NCI-H2107 (cell line): ENCODE data around the gene SLC9A9.
"Not testable (repeated sequence)": the region's sequence is repeated elsewhere in the genome, so short reads cannot be mapped to it uniquely, and the experiment has no call there.

Experiments
- DNase-seq: peaks from one replicate; lab custom pipeline; 2025; lab: John Stamatoyannopoulos, UW

Gene SLC9A9

DNA sequence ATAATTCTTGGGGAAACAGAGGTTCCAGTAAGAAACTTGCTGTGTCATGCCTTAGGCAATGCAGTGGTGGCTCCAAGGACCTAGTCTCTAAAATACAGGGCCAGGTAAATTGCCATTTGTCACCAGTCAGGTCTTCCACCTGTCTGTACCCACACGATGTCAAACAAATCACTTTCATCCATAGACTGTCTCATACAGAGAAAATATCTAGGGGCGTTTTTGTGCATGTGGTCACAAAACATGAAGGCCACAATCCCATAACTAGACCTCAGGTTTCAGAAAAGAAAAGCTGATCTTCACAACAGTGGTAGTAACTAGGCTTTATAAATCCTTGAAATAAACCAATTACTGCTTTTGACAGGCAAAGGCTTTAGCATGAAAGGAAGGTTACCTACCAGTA, 92.3 kb downstream of the SLC9A9 start:
- no peak for DNase-seq

DNA sequence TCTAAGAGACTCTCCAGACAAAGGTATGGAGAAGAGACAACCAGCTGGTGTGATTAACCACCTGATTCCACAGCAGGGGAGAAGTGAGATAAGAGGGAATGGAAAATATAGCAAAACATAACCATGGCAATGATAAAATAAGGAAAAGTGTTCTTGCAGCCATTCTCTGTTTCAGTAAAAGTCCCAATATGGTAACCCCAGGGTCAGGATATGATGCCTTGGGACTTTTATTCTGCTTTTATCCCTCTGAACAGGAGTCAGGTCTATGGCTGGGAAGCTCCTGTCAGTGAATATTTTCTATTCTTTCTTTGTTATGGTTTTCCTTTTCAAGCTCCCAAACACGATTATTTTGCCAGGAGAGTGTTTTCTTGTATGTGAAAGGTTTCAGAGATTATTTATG, 94.2 kb downstream of the SLC9A9 start:
- no peak for DNase-seq

DNA sequence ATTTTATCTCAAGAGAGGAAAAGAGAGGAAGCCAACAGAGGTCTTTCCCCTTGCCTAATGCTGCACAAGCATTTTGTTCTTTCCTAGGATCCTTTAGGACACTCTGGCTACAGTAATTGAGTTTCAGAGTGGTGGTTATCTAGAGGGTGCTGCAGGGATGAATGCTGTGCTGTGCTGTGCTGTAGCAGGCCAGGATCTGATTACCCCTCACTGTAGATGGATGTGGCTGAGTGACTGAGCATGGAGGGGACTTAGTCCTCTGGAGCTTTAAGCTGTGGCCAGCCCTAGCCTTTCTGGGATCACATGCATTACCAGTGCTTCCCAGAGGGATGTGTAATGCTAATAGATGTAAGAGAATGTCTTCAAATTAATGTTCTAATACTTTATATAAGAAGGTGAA, 94.8 kb downstream of the SLC9A9 start:
- no peak for DNase-seq

DNA sequence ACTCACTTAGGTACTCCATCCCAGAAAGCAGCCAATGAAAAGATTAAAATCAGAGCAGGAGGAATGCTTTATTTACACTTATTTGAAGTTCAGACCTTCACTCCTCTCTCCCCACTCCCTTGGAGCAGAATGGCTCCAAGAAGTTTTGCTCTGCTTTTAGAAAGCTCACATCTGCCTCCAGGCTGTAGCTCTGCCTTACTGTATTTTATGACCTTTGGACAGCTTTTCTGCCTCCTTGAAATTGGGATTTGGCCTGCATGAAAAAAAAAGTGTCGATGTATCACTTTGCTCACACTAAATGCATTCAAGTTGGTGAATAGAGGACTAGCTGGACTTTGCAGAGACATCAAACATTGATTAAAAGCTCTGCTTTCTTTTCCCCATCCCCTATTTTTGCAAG, 95.3 kb downstream of the SLC9A9 start:
- no peak for DNase-seq

DNA sequence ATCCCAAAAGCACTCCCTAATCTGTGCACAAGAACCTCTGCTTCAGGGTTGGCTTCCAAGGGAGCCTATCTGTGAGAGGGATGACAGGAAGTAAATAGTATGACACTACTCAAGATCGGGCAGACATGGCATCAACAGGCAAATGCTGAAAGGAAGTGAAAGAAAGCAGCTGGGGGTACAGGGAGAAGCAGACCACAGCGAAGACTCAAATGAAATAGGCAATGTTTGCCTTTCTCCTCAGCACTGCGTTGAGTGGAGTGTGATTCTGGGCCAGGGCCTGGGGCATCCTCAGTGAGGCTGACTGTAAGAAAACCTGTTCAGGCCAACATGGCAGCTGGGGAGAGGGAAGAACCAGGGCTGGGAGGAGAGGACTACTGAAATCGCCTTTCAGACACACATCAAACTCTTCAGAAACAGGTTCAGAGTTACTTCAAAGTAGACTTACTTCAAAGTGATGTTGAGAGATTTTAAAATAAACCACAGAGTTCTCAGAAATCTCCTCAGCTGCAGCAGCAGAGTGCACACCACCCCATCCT, 96.6 kb downstream of the SLC9A9 start:
- no peak for DNase-seq

DNA sequence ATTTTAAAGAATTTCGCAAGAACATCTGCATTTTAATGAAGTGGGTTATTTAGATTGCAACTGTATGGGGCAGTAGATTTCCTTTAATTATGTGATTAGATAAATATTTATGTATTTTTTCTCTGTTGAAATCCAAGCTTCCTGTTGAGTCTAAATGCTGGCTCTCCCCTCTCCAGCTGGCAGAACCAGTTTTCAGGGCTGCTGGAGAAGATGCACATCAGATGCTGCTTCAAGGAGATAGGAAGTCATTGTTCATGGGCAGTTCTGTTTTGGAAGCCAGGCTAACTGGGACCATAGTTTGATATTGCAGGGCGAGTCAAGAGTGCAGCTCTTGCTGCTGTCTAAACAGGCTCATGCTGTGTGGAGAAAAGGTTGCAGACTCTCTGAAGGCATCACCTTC, 97.4 kb downstream of the SLC9A9 start:
- no peak for DNase-seq

DNA sequence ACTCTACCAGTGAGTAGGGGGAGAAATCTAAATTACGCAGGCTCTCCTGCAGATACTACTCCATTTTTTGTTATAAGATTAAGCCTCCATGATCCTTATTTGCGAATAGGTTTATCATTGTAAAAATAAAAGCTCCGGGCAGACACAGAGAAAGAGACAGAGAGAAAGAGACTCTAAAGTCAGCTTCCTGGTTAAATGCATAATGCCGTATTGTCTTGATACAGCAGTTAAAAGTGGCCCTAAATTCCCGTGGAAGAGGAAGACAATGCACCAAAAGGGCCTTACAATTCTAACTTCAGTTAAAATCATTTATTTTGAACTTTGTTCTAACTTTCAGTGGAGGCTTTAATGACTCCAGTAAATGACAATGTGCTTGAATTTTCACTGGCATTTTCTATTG, 98.3 kb downstream of the SLC9A9 start:
- DNase-seq: no peak

DNA sequence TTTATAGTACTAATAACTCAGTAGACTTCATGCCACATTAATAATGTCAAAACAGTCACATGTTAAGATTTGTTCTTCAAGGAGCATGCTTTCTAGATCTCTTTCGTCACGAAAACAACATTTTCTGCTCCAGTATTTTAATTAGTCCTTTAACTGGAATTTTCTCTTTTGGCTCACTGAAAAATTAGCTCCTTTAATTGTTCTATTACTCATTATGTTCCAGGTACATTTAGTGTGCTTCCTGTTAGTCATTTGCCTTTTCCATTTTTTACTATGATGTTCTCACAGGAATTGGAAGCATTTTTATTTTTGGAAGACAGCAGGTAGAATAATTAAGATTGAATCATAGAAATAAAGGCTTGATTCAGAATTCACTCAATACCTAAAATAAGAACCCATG, 111.2 kb downstream of the SLC9A9 start:
- DNase-seq: no peak

DNA sequence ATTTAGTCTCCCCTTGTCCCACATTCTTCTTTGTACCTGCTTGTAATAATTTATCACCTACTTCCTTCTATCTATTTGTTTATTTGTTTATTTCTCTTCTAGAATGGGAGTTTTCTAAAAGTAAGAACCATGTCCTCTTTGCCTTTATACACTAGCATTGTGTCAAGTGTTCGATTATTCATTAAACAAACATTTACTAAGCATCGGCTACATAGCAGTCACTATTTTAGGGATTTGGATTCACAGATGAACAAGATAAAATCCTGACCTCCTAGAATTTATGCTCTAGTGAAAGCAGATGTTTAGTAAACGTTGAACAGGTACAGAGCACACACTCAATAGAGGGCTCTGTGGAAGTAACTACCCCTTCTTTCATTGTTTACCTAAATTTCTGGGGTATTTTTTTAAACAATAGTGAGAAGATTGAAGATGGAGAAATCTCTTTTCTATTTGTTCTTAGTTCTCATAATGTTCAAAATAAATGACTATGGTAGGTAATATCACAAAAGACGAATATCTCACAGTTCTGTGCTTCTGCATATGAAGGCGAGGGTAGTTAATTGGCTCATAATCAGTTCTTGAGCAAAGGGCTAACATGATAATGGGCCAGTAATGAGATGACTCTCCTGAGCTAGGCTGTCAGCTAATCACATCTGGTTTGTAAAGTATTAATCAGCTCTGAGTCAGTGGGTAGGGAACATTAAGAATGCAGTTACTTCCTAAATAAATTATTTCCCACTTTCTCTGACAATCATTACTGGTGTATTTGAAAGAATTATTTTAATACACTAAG, 111.9 kb downstream of the SLC9A9 start:
- DNase-seq: no peak

DNA sequence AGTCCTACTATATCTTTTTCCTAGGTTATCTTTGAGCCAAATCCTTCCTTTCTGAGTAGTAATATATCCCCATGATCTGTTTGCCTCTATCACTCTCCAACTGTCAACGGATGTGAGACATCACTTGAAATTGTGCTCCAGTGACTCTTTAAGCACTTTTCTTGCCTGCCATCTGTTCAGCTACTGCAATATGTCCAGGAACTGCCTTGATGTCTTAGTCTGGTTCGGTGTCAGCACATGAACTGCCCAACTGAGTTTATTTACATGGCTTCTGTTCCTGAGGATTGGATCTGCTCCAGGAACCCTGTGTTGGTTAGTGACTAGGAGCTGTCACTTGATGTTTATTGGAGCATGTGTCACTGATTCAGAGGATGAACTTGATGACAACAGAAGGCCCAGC, 116.5 kb downstream of the SLC9A9 start:
- DNase-seq: no peak

DNA sequence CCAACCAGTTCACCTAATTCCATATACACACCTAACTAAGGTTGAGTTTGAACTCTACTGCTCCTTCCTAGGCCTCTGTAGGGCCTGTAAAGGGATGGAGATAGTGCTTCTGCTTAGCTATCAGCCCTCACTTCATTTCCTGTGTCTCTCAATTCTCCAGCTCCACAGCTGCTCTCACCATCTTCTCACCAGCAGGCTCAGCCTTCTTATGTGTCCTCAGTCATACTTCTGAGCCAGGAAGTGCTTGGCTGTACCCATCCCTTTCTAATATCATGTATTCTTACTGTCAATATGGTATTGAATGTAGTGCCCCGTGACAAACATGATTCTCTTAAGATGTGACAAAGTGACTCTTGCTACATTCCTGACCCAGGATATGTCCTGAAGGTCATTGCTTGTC, 116.9 kb downstream of the SLC9A9 start:
- DNase-seq: no peak

DNA sequence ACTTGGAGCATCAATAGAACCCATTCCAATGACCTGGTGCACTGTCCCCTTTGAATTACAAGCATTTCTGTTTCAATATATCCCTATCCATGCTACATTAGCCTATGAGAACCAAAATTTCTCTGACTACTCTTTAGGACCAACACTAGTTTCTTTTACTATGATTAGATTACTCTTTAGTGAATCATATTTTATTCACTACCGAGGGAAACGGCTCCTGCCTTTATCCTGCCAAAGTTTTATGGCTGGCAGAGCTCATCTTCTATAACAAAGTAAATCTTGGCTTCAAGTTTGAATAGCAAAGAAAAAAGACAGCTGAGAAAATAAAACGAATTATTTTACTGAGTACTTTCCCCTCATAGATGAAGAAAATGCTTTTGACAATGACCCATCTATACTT, 120.9 kb downstream of the SLC9A9 start:
- DNase-seq: no peak

DNA sequence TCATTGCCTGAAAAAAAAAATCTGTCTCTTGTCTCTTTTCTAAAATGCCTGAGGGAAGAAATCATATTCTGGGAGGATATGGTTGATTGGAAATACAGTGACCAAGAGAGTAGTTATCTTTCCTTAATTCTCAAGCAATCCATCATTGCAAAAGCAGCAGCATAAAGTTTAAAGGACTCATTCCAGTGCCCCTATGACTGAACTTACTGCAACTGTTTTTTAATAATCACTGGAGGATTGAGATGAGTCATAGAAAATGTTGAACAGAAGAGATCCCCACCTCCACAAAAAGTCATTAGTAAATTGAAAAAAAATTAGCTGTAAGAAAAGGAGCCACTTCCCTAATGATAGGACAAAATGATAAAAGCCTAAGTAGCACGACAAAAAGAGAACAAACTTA, 121.5 kb downstream of the SLC9A9 start:
- no peak for DNase-seq

DNA sequence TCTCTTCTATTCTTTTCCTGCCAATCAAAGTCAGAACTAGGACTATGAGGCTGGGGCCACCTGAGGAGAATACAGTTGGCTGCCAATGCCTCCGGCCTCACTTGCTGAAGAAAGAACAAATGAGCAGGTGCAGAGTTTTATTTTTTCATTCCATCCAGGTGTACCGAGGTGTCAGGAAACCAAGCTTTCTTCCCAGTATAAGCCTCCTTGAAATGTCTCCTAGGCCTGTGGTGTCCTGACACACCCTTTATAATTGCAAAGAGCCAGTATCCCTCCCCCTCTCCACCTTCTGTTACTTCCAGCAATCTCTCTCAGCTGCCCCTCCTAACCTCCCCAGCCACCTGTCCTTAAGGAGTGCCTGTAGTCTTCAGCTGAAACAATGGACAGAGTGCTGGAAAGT, 127.9 kb downstream of the SLC9A9 start:
- no peak for DNase-seq

DNA sequence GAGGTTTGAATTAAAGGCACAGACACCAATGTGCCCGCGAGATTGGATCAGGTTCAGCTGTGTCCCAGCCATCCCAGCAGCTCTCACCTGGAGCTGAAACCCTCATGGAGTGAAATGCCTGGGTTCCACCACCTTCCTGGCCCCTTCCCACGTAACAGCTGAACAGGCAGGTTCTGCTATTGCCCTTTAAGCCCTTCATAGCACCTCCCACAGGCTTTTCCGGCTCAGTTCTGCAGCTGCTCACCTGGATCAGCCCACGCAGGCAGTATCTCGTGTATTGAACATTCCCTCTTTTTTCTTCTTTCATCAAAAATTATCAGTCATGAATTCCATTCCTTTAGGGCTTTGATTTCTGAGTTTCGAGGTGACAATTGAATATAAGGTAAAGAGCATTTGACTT, 129.8 kb downstream of the SLC9A9 start:
- DNase-seq: no peak

DNA sequence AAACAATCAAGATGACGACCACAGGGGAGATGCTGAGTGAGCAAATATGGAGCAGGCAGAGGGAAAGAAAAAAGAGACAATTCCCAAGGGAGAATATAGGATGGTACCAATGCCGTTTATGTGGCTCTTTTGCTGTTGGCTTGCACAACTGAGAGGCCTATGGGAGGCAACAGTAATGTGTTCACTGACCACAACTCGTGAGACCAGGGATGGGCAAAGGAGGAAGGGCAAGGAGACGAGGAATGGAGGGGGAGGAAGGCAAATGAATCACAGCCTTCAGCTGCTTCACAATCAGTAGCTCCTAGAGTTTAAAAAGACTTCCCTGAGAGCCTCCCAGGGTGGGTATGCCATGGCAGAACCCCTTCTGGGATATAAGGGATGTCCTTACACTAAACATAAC, 131.5 kb downstream of the SLC9A9 start:
- no peak for DNase-seq

DNA sequence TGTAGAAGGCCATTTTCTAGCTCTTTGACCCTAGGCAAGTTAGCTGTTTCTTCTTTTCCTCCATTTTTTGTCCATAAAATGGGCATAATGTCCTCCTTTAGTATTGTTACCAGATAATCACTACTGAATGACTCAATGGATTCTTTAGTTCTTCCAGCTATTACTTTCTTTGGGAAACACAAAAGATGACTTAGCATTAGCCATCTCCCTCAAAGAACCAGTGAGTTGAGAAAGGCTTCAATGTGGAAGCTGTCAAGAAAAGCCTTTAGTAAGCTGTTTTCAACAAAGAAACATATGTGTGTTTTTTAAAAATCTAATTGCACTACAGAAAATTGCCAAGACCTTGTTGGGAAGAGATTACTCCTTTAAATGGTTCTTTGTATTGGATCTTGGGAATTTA, 135.7 kb downstream of the SLC9A9 start:
- DNase-seq: no peak

DNA sequence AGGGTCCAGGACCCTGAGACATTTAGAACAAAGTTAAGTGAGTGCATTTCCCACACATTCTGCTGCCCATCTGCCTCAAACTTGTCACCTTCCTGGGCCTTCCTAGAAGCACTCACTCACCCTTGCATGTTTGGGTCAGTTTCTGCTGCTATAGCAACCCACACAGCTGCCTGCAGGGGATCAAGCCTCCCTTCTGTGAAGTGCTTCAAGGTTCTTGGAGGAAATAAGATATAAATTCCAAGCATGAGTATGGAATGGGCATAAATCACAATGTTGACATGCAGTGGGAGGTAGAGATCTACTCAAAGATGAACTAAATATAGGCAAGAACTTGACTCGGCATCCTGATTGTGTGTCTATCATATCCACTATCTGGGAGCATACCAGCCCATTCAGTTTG, 140.4 kb downstream of the SLC9A9 start:
- DNase-seq: no peak

DNA sequence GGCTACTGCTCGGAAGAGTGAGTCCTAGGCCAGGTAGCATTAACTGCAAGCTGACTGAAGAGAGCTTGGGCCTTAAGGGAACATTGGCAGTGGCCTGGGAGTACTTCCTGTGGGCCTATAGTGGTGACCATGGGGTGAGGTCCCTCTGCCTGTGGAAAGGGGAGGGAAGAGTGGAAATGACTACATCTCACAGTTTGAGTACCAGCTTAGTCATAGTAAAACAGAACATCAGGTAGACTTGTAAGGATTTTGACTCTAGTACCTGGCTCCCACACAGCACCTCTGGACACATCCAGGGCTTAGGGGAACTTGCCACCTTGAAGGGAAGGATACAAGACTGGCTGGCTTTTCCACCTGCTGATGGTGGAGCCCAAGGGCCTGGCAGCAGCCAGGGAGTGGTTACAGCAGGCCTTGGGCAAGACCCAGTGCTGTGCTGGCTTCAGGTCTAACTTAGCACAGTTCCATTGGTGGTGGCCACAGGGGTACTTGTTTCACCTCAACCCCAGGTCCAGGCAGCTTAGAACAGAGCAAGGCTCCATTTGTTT, 147.8 kb downstream of the SLC9A9 start:
- no peak for DNase-seq

DNA sequence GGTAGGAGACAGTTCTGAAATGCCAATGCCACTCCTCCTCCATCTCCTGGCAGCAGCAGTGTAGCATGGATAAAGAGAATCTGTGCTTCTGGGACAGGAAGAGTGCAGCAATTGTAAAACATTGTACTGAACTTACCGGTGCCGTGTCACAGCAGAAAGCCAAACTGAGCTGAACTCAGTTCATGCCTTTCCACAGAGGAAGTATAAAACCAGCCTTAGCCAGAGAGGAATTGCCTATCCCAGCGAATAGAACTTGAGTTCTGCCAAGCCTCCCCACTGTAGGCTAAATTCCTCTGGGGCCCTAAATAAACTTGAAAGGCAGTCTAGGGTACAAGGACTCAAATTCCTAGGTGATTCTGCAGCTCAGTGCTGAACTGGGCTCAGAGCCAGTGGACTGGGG, 148.8 kb downstream of the SLC9A9 start:
- DNase-seq: no peak

DNA sequence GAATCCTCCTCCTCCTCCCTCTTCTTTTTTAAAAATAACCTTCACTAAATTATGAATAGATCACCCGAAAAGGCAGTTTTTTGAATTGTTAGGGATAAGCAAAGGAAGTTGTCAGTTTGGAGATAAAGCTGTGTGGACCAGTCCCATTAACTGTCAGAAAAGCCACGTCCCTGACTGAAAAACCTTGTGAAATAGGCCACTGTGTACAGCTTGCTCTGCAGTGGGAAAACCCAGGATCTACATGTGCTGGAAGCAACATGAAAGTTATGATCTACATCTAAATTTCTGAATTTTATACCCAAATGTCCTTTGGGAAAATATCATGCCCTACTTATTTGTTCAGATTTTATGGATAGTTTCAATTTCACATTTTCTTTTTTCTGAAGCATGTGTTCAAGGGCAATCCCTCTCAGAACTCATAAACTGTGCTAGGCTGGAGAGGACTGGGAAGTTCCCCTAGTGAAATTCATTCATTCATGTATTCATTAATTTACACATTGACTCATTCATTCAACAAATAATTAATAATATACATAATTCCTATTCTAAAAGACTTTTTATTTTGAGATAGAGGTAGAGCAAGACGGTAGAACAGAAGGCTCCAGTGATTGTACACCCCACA, 149.5 kb downstream of the SLC9A9 start:
- no peak for DNase-seq

DNA sequence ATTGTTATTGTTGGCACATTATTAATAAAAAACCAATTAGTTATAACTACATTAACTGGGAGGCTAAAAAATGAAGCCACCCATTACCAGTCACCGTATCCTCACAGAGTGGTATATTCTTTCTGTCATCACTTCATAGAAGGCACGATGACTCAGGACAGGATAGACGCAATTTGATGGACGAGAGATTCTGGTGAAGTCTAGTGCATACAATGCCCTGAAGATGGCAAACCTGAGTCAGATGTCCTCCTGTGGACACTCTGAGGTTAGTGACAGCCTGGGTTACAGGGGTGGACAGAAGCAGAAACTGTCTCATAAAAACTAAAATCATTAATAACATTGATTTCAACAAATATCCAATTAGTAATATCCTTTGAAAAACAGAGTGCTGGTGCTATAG, 150.3 kb downstream of the SLC9A9 start:
- DNase-seq: no peak

DNA sequence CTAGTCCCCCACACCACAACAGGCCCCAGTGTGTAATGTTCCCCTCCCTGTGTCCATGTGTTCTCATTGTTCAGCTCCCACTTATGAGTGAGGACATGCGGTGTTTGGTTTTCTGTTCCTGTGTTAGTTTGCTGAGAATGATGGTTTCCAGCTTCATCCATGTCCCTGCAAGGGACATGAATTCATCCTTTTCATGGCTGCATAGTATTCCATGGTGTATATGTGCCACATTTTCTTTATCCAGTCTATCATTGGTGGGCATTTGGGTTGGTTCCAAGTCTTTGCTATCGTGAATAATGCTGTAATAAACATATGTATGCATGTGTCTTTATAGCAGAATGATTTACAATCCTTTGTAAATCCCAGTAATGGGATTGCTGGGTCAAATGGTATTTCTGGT, 152.9 kb downstream of the SLC9A9 start:
- not testable (repeated sequence) for DNase-seq

DNA sequence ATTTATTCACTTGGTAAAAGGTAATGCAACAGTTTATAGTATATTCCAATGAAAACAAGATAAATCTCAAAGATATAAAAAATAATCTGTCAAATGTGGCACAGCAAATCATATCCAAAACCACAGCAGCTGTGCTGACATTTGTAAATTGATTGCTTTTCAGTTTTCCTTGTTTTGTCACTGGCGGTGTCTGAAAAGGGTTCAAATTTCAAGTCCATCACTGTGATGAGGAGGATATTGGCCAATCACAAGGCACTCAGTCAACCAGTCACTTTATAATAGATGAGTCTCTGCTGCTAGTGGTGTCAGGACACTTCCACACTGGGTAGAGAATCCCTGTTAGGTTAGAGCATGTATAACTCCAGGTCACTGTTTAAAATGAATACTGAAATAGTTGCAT, 154.8 kb downstream of the SLC9A9 start:
- peak; percentile 29 for DNase-seq
